HG03097 (cell line): ENCODE data around the gene OR2F2.

ENCODE experiments used
- ATAC-seq: cut with Tn5 transposase; IDR thresholded peaks from one replicate; pipeline ENCODE4 v1.9.1; 2021; ENCODE audit not compliant: unreplicated experiment, low FRiP score

OR2F2 gene

GRCh38 chr7:143913945-143914615, 21.0 kb upstream of the OR2F2 start:
- no peak for ATAC-seq

GRCh38 chr7:143914938-143915652, 19.9 kb upstream of the OR2F2 start:
- no peak for ATAC-seq

GRCh38 chr7:143924851-143925250, 10.2 kb upstream of the OR2F2 start:
- no peak for ATAC-seq

- ATAC-seq = no peak
Measured at GRCh38 chr7:143929224-143929920, 5.7 kb upstream of the OR2F2 start.

- ATAC-seq = no peak
Measured at GRCh38 chr7:143931739-143932138, 3.3 kb upstream of the OR2F2 start.

DNA sequence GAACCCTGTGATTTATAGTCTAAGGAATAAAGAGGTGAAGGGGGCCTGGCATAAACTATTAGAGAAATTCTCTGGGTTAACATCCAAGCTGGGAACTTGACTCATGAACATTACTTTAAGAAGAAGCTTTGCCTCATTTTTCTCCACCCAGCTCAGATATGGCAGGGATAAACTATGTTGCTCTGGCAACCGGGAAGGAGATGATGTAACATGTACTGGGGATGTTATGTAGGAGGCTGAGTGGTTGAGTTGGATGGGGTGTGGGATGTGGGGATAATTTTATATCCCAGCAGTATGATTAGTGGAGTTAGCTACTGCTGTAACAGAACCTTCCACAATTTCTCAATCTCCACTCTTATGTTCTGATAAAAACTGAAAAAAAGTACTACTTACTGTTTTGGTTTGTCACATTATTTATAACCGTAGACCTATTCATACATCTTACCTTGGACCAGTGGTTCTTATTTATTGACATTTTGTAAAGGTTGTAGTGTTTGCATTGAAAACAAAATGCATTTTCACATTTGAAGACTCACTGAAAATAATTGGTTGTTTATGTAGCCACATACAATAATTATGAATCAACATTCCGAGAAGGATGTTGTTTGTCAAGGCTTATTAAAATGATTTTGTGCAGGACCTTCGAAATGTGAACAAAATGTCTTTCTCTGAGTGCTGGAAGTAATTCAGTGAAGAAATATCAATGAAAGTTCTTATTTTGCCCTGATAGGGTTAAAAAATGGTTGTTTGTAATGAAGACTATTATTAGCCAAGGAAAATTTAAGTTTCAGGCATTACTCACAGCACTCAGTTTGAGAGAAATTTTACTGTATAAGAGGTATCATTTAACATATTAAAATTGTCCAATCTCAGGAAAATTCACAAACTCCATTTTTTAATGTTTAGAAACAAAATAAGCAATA, 1.3 kb downstream of the OR2F2 start:
- ATAC-seq = no peak

GRCh38 chr7:143938379-143939243, 3.6 kb downstream of the OR2F2 start:
- ATAC-seq = no peak

DNA sequence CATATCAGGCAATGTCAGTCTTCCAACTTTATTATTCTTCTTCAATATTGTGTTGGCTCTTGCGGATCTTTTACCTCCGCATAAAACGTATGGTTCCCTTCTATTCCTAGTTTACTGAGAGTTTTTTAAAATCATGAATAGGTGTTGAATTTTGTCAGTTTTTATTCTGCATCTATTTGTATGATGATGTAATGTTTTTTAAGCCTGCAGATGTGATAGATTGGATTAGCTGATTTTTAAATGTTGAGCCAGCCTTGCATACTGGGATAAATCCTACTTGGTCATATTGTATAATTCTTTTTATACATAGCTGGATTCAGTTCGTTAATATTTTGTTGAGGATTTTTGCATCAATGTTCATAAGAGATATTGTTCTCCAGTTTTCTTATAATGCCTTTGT, 10.4 kb downstream of the OR2F2 start:
- ATAC-seq = no peak

DNA sequence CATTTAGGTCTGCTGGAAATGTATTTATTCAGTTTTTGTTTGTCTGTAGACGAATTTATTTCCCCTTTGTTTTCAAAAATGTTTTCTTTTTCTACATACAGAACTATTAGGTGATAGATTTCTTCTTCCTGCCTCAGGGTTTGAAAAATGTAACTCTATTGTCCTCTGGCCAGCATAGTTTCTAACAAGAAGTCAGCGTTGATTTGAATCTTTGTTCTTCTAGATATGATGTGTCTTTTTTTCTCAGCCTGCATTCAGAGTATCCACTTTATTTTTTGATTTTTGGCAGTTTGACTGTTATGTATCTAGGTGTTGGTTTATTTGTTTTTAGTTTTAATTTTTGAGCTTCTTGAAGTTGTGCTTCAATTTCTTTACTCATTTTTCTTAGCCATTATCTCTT, 12.1 kb downstream of the OR2F2 start:
- ATAC-seq = no peak

GRCh38 chr7:143948733-143949132, 13.7 kb downstream of the OR2F2 start:
- ATAC-seq = no peak

DNA sequence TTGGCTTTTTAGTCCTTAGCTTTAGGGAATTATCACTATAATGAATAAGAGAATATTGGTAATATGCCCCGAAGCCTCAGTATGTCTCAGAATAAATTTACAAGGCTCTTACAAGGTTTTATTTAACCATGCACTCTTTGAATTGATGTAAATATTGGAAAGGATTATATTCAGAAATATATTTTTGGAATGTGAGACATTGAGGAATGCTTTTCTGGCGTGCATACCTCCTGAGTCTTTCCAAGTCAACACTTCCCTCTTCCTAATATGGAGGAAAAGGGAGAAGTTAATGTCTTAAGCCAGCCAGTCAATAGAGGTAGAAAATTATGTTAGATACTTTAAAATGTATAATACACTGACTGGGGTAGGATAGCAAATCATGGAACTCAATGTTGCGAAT, 18.4 kb downstream of the OR2F2 start:
- ATAC-seq = no peak

DNA sequence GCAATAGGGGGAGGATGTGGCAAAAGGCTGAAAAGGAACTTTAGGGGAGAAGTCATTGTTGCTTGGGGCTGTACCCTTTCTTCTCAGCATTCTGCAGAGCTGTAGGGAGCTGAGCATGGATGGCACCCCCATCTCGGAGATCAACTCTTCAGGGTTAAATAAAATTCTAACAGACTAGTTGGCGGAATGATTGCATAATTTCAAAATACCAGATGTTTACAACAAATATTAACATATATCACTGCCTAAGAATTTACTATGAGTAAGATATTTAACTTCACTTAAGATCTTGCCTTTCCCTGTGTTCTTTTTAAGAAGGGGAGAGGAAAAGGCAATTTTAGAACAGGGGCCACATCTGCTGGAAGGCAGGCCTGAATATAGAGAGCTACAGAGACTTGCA, 19.1 kb downstream of the OR2F2 start:
- no peak for ATAC-seq

GRCh38 chr7:143954544-143954943, 19.5 kb downstream of the OR2F2 start, which contains the start of gene OR2F1:
TSS of gene OR2F1 (plus strand) at chr7:143954844. CDS start at chr7:143959971, 5,127 bp downstream.
- ATAC-seq = no peak

- ATAC-seq = no peak
Measured at GRCh38 chr7:143958781-143959180, 23.7 kb downstream of the OR2F2 start.

- no peak for ATAC-seq
Measured at GRCh38 chr7:143960813-143961610, 26.0 kb downstream of the OR2F2 start.

DNA sequence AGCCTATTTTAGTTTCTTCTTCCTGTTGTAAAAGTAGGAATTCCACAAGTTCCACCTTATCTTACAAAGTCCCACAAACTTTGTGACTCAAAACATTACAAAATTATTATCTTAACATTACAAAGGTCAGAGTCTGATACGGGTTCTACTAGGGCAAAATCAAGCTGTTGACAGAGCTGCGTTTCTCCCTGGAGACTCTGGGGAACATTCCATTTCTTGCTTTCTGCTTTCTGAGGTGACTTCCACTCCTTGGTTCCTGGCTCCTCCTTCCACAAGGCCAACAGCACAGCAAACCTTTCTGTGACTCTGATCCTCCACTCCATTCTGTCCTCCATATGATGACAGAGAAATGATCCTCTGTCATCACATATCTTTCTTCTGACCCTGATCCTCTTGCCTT, 30.2 kb downstream of the OR2F2 start:
- ATAC-seq = no peak

- ATAC-seq = no peak
Measured at GRCh38 chr7:143967398-143967797, 32.4 kb downstream of the OR2F2 start.

DNA sequence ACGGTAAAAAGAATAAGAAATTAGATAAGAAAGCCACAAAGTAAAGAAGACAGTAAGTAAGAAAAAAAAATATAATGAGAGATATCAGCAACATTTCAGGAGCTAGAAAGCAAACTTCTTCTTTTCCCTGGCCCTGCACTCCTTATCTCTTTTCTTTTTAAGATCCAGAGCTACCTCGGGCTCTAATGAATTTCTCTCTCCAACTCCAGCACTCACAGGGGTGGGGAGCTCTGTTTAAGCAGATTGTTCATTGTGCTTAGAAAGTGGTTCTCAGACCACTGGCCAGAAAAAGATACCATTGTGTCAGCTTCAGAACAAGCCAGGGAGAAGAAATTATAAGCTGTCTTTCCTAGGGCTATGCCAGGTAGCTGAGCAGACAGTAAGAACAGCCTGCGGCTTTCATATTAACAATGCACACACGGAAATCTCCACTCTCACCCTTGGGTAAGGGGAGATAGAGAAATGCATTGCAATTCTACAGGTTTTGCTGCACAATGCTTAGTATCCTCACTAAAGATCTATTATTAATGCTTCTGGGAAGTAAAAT, 38.9 kb downstream of the OR2F2 start:
- no peak for ATAC-seq

DNA sequence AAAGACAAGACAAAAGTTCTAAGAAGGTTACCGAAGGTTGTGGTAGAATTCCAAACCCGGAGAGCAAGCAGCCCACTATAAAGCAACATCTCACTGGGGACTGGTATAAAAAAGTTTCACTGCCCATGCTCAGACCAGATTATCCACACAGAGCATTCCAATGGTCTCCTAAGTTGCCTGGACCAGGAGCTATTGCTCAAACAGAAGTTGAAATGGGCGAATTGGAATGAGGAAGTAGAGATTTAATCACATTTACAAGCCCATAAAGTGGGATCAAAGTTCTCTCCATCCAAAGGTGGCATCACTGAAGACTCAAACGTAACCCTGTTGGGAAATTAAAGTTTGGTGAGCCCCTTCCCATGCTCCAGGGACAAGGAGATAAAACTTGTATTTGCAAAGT, 39.4 kb downstream of the OR2F2 start:
- ATAC-seq = no peak
